Activated naive CD8-positive, alpha-beta T cell treated with anti-CD3 and anti-CD28 coated beads, Interleukin-2, amount 50 U/mL, for 24 hours (primary cell): ENCODE data around the gene ZNF280C.

ENCODE experiments used
- ATAC-seq: fragments of 150-1000 bp; cut with Tn5 transposase; one replicate; pipeline ENCODE4 v1.10.0; 2021
- DNase-seq: peaks from one replicate; pipeline ENCODE4 v3.0.0; 2021
- H3K27ac Mint-ChIP-seq: one replicate; pipeline ENCODE4 v1.8.0; 2021; ENCODE audit warnings: mild to moderate bottlenecking, mixed read lengths
- H3K27me3 Mint-ChIP-seq: one replicate; pipeline ENCODE4 v1.8.0; 2021; ENCODE audit warnings: mixed read lengths
- H3K36me3 Mint-ChIP-seq: one replicate; pipeline ENCODE4 v1.8.0; 2021; ENCODE audit warnings: low read depth, mixed read lengths
- H3K4me1 Mint-ChIP-seq: one replicate; pipeline ENCODE4 v1.8.0; 2021; ENCODE audit warnings: mixed read lengths
- H3K4me3 Mint-ChIP-seq: one replicate; pipeline ENCODE4 v1.8.0; 2021; ENCODE audit warnings: mild to moderate bottlenecking, moderate library complexity, mixed read lengths
- H3K9me3 Mint-ChIP-seq: one replicate; pipeline ENCODE4 v1.8.0; 2021; ENCODE audit warnings: mixed read lengths

Gene ZNF280C

DNA sequence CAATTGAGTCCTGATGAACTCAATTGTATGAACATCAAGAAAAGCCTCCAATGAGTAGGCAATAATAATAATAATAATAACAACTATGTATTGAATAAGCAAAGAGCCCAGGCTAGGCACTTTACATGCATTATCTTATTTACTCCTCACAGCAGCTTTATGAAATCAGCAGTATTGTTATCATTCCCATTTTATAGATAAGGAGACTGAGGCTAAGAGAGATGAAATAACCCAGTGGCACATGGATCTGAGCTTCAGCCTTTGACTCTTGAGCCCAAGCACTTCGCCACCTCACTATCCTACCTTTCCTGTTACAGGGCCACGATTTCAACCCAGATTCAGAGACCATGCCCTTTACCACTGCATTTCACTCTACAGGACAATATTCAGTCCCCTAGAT lies 93.8 kb downstream of the ZNF280C start:
- Mint-ChIP-seq H3K27me3 (no peaks in the 10 kb centered on the region), H3K36me3 (peaks cover 7% of the 10 kb centered on the region), H3K27ac (peak overlapping the region; percentile 72), H3K4me3 (no peak overlapping the region), H3K4me1 (peaks cover 67% of the 10 kb centered on the region), H3K9me3 (no peaks in the 10 kb centered on the region)
- DNase-seq: no peak
- no peak for ATAC-seq

DNA sequence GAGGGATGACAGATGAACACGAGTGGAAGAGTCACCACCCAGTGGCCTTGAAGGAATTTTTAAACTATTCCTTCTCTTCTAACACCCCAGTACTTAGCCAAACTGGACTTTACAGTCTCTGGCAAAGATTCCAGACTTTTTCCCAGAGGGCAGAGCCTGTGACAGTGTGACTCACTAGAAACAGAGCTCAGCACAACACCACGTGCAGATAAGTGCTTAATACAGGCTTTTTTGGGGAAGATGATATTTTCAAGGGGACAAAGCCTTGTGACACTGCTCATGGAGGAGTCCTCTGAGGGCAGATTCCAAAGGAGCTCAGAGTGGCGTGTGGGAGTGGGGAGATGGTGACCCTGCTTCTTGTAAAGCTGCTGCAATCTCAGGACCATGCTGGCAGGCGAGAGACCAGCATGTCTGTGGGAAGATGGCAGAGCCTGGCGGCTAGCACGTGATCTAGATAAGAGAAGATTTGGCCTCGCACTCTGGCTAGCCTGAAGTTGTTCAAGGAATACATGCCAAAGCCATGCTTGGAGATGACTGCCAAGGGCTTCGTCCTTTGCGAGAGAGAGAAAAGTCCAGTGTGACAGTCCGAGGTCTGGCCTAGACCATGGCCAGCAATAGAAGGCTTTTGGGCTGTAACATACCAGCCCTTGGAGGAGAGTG lies 94.5 kb downstream of the ZNF280C start:
- H3K27me3 Mint-ChIP-seq: no peaks in the 10 kb centered on the region
- peaks cover 60% of the 10 kb centered on the region for H3K4me1 Mint-ChIP-seq
- ATAC-seq (no peak), DNase-seq (no peak)
- peak overlapping the region; percentile 88 for H3K4me3 Mint-ChIP-seq
- H3K36me3 Mint-ChIP-seq: peaks cover 7% of the 10 kb centered on the region
- H3K9me3 Mint-ChIP-seq: no peaks in the 10 kb centered on the region
- peak overlapping the region; percentile 92 for H3K27ac Mint-ChIP-seq

DNA sequence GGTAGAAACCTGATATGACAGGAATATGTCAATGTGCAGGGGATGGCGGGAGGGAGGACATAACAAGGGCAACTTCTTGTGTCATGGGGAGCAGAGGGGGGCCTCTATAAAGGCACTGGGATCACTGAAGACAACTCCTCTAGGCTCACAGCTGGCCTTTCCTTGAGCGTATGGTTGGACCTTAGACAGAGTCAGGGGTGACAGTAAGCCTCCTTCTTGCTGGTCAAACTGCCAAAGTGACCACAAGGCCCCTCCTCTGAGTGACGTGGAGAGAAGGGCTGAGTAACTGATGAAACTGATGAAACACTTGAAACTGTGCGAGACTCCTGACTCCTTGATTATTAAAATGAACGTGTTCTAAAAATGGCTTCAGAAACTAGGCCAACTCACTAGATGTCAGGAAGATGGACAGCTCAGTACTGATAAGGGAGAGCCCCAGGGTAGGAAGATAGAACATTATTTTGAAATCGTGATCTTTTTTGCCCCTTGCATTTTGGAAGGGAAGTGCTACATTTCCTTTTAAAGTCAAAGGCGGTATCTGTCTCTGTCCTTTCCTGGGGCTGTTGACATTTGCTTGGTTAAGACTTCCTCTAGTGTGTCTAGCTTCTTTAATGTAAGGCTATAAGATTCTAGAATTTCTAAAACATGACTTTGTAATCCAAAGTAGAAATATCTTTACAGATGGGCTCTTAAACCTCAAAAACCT lies 95.4 kb downstream of the ZNF280C start:
- peaks cover 57% of the 10 kb centered on the region for H3K4me1 Mint-ChIP-seq
- no peaks in the 10 kb centered on the region for H3K27me3 Mint-ChIP-seq
- no peaks in the 10 kb centered on the region for H3K9me3 Mint-ChIP-seq
- H3K36me3 Mint-ChIP-seq: peaks cover 7% of the 10 kb centered on the region
- DNase-seq (peak; percentile 57), ATAC-seq (peak; percentile 62)
- H3K4me3 Mint-ChIP-seq: peak overlapping the region; percentile 88
- H3K27ac Mint-ChIP-seq: peak overlapping the region; percentile 92

DNA sequence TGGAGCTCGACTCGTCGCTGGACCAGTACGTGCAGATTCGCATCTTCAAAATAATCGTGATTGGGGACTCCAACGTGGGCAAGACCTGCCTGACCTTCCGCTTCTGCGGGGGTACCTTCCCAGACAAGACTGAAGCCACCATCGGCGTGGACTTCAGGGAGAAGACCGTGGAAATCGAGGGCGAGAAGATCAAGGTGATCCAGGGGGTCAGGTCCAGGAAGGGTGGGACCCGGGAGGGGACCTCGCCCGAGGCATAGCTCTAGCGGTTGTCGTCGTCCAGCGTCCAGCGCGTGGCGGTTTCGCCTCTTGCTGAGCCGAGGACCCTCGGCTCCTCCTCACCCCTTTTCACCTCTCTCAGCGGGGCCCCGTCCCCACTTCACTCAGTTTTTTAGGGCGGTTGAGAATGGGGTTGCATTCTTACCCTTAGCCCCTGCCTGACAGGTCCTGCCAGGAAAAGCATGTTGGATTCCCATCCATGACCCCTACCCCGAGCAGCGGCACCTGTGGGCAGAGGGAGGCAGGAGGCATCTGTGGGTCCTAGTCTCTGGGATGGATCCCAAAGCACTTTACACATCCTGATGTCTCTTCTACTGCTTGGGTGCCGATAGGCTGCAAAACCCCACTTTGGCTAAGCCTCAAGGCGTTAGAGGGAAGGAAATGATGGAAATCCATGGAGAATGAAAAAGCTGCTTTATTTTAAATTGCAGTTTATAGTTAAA lies 96.4 kb downstream of the ZNF280C start:
- Mint-ChIP-seq H3K4me1 (peaks cover 51% of the 10 kb centered on the region), H3K9me3 (no peaks in the 10 kb centered on the region), H3K27ac (peak overlapping the region; percentile 92), H3K36me3 (no peaks in the 10 kb centered on the region), H3K4me3 (peak overlapping the region; percentile 88), H3K27me3 (no peaks in the 10 kb centered on the region)
- no peak for DNase-seq
- no peak for ATAC-seq

DNA sequence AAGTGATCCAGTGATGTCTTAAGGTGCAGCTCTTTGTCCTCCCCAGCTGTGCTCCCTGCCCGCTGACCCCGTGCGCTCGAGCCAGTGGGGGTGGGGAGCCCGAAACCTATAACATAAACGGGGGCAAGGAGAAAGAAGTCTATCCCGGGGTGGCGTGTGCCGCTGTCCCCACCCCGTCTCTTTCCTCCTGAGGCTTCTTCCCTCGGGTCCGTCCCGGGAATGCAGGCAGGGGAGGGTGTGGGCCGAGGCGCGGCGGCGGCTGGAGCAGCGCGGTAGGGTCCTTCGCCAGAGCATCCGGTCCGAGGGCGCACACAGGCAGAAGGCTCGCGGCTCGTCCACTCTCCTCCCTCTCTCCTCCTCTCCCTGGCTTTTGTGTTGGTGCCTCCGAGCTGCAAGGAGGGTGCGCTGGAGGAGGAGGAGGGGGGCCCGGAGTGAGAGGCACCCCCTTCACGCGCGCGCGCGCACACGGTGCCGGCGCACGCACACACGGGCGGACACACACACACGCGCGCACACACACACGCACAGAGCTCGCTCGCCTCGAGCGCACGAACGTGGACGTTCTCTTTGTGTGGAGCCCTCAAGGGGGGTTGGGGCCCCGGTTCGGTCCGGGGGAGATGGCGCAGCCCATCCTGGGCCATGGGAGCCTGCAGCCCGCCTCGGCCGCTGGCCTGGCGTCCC lies 97.1 kb downstream of the ZNF280C start, which contains the start of gene RAB33A:
TSS of gene RAB33A (plus strand) at position 517 of the 681 bp plus-strand sequence. CDS start at position 618, 101 bp downstream.
- Mint-ChIP-seq H3K27me3 (no peaks in the 10 kb centered on the region), H3K36me3 (no peaks in the 10 kb centered on the region), H3K4me1 (peaks cover 51% of the 10 kb centered on the region), H3K9me3 (no peaks in the 10 kb centered on the region), H3K27ac (peak within 1 kb of the TSS; percentile 92), H3K4me3 (peak within 1 kb of the TSS; percentile 88)
- ATAC-seq (peak; percentile 26), DNase-seq (peak; percentile 34)

DNA sequence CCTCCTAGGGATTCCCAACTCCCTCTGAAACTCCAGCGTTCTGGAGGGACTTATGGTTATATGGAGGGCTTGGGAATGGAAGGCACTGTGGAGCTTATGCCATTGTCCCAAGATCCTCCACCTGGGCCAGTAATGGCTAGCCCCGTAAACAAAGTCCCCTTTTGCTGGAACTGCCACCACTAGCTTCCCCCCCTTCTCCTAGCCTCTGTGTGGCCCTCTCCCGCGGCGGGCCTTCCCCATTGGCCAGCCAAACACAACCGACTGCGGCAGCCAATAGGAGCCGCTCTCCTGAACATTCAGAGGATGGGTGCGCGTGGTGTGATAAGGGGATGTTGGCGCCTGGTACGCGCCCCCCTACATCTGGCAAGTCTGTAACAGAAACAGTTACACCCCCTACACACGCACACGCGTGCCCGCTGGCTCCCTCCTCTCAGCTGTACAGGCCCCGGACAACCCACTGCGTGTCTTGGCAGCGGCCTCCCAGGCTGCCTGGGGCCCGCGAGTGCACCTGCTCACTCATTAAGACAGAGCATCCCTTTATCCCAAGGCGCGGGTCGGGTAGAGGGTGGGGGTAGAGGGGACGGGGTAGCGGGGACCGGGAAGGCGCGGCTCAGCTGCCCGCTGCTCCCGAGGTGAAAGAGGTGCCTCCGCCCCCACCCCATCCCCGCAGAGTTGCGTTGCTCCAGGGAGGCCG lies 97.8 kb downstream of the ZNF280C start:
- Mint-ChIP-seq H3K4me3 (peak overlapping the region; percentile 88), H3K9me3 (no peaks in the 10 kb centered on the region), H3K27ac (peak overlapping the region; percentile 82), H3K36me3 (no peaks in the 10 kb centered on the region), H3K27me3 (no peaks in the 10 kb centered on the region), H3K4me1 (peaks cover 45% of the 10 kb centered on the region)
- ATAC-seq: peak; percentile 83
- peak; percentile 69 for DNase-seq

DNA sequence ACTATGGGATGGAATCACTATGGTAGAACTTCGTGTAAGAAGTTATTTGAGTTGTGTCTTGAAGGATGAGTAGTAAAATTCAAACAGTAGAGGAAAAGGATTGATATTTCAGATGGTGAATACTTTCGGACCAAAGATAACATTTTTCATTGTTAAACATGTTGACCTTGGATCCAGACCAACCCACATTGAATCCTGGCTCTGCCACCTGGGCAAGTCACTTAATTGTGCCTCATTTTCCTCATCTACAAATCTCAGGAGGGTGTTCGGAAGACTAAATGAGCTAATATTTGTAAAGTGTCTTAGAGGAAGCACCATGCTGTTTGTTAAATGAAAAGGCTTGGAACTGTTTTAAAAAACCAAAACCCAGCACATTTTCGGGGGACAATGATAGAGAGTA lies 101.7 kb downstream of the ZNF280C start:
- DNase-seq (no peak), ATAC-seq (no peak)
- Mint-ChIP-seq H3K9me3 (no peaks in the 10 kb centered on the region), H3K27me3 (no peaks in the 10 kb centered on the region), H3K27ac (no peak overlapping the region), H3K4me3 (peak overlapping the region; percentile 90), H3K36me3 (no peaks in the 10 kb centered on the region), H3K4me1 (peaks cover 37% of the 10 kb centered on the region)

DNA sequence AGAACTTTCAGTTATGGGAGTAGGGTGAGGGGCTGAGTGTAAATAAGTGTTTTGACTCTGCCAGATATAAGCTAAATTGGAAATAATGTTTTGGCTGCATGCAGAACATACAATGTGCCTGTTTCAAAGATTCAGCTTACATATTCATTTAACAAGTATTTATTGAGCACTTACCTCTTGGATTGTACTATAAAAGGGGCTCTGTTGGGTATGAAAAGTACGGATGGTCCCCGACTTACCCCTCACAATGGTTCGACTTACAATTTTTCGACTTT lies 102.3 kb downstream of the ZNF280C start:
- no peaks in the 10 kb centered on the region for H3K36me3 Mint-ChIP-seq
- peak overlapping the region; percentile 94 for H3K27ac Mint-ChIP-seq
- ATAC-seq: no peak
- no peaks in the 10 kb centered on the region for H3K27me3 Mint-ChIP-seq
- DNase-seq: no peak
- H3K4me1 Mint-ChIP-seq: peaks cover 39% of the 10 kb centered on the region
- no peaks in the 10 kb centered on the region for H3K9me3 Mint-ChIP-seq
- peak overlapping the region; percentile 90 for H3K4me3 Mint-ChIP-seq

DNA sequence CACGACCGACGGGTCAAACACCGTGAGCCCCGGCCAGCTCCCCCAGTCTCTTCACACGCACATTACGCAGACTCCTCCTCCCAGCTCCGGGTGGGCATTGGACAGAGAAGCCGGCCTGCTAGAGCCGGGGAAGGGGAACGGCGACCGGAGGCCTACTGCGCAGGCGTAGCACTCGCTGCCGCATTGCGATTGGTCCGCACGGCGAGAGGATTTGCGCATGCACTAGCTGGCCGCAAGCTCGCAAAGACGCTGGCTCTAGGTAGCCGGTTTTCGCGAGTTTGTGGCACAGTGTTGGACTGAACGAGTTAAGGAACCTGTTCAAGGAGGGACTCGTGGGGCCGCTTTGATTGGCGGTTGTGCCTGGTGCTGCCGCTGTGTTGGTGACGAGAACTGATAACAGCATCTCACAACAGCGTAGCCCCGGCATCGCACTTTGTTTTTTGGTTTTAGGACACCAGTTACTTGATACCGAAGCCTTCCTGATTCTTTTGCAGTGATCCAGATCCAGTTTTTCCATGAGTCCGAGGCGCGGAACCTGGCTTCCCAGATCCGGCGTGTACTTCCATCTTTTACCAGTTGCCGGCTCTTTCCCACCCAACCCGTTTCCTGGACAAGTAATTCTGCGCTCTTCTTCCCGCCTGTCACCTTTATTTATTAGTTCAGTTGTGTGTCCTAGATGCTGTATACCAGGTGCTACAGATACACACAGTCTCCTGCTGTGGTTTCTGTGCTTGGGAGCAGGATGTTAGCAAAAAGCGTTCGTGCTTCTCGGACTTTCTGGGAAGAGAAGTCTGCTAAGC lies 102.8 kb downstream of the ZNF280C start, which contains the start of gene AIFM1:
TSS of gene AIFM1 (minus strand) at position 139 of the 800 bp plus-strand sequence. CDS start 185 bp downstream, outside the sequence.
- Mint-ChIP-seq H3K27ac (peak within 1 kb of the TSS; percentile 94), H3K4me1 (peaks cover 37% of the 10 kb centered on the region), H3K4me3 (peak within 1 kb of the TSS; percentile 90), H3K9me3 (no peaks in the 10 kb centered on the region), H3K36me3 (no peaks in the 10 kb centered on the region), H3K27me3 (no peaks in the 10 kb centered on the region)
- ATAC-seq (peak; percentile 95), DNase-seq (peak; percentile 87)

DNA sequence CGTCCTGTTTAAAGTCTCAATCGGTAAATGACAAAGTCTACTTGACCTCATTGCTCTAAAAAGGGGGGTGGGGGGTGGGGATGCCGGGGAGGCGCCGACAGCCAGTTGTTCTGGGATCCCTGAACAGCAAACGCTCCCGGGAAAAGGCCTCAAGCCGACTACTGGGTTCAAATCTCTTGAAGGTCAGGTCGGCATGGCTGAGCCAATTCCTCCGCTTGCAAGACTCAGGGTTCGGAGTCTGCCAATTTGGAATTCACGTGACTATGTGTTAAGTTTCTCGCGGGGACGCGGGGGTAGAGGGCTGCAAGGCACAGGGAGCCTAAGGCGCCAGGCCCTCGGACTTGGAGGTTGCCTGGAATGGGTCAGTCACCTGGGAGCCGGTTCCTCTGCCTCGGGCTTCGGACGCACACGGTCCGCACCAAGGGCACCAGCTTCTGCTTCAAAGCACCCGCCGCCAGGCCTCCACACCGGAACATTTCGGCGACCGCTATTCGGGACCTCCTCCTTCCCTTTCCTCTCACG lies 103.5 kb downstream of the ZNF280C start:
- Mint-ChIP-seq H3K4me3 (peak overlapping the region; percentile 90), H3K9me3 (no peaks in the 10 kb centered on the region), H3K36me3 (no peaks in the 10 kb centered on the region), H3K27ac (peak overlapping the region; percentile 94), H3K4me1 (peaks cover 33% of the 10 kb centered on the region), H3K27me3 (no peaks in the 10 kb centered on the region)
- DNase-seq (no peak), ATAC-seq (no peak)

DNA sequence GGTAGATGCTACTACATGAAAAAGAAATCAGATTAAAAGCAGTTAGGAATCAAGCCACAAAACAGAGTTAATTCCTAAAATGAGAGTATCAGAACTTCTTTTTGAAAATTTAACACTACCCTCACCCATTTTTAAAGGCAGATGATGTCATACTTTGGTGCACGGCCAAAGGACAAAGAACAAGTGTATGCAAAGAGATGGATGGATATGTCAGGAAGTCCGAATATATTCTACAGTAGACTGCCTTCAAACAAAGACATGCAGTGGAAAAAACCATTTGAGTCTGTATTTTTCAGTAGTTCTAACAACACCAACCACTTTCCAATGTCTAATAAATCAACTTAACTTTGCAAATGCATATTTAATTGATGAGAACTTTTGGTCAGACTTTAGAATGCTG lies 105.3 kb downstream of the ZNF280C start:
- H3K4me3 Mint-ChIP-seq: peak overlapping the region; percentile 45
- H3K27ac Mint-ChIP-seq: no peak overlapping the region
- H3K36me3 Mint-ChIP-seq: no peaks in the 10 kb centered on the region
- ATAC-seq: no peak
- no peaks in the 10 kb centered on the region for H3K27me3 Mint-ChIP-seq
- H3K4me1 Mint-ChIP-seq: peaks cover 44% of the 10 kb centered on the region
- H3K9me3 Mint-ChIP-seq: no peaks in the 10 kb centered on the region
- no peak for DNase-seq

DNA sequence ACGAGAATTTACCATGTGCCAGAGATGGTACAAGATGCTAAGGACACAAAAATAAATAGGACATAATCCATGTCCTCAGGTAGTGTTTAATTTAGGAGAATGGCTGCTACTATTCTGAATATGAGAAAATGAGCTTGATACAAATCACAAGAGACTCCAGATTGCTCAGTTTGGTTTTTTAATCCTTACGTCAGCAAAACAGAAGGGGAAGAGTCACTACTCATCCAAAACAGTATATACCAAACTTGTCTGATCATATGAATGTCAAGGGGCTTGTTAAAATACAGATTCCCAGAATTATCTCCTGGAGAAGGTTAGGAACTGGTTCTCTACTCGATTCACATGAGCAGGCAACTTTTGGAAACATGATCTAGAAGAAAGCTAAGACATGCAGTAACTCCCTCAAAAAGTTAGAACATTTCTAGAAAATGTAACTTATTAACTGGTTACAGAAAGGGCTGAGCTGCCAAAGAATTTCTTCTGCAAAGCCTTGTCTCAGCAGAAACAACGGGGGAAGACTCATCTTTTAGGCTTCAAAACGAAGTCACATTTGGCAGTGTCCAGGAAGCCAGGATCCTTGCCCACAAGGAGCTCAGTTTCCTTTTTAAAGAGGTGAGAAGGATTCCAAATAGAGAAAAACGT lies 106.5 kb downstream of the ZNF280C start:
- Mint-ChIP-seq H3K9me3 (no peaks in the 10 kb centered on the region), H3K4me3 (no peak overlapping the region), H3K36me3 (no peaks in the 10 kb centered on the region), H3K27me3 (no peaks in the 10 kb centered on the region), H3K27ac (no peak overlapping the region), H3K4me1 (peaks cover 41% of the 10 kb centered on the region)
- ATAC-seq (no peak), DNase-seq (no peak)

DNA sequence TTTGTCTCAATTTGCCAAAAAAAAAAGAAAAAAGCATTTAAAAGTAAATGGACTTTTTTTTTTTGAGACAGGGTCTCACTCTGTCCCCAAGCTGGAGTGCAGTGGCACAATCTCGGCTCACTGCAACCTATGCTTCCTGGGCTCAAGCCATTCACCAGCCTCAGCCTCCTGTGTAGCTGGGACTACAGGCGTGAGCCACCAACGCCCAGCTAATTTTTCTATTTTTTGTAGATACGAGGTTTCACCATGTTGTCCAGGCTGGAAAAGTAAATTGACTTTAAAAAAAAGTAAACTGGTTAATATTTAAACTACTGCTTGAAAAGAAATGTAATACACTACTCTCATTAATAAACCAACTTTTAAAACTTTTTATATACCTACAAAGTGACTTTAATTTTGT lies 108.9 kb downstream of the ZNF280C start:
- Mint-ChIP-seq H3K27me3 (no peaks in the 10 kb centered on the region), H3K4me3 (no peak overlapping the region), H3K9me3 (no peaks in the 10 kb centered on the region), H3K27ac (no peak overlapping the region), H3K4me1 (peaks cover 34% of the 10 kb centered on the region), H3K36me3 (peaks cover 7% of the 10 kb centered on the region)
- DNase-seq (no peak), ATAC-seq (no peak)
